ENCODE results near the gene CNTNAP5.
A peak's percentile ranks its signal among the peaks of the same experiment; 100 is the strongest.

Gene CNTNAP5

DNA sequence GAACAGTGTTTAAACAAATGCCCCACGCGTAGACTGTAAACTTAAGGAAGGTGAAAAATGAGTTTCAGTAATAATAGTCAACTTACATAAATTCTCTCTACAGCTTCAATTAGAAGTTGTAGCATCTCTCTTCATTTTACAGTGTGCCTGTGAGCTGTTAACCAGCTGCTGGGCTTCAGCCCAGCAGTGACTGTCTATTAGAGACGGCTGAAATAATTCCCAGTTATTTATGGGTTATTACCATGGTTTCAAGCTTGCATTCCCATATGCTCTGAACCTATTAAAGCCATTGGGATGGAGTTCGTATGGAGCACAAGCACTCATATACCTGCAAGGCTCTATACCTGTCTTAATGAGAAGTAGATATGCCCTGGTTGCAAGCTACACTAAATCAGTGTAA is 501.1 kb downstream of the CNTNAP5 start:
- H3K9ac ChIP-seq (ENCODE audit: low read length): no peak overlapping the region
- peaks cover 20% of the 10 kb centered on the region for H3K4me1 ChIP-seq (ENCODE audit: low read length)
- no peaks in the 10 kb centered on the region for H3K79me2 ChIP-seq (ENCODE audit: low read length)
- no peaks in the 10 kb centered on the region for H4K20me1 ChIP-seq (ENCODE audit: insufficient read depth, low read length)
- H3K27me3 ChIP-seq (ENCODE audit: low read depth, low read length): no peaks in the 10 kb centered on the region
- H3K4me3 ChIP-seq (ENCODE audit: low read length): no peak overlapping the region
- no peak overlapping the region for H3K4me2 ChIP-seq (ENCODE audit: low read length)
- no peak for TF ChIP-seq EZH2phosphoT487 (IDR thresholded peaks at IDR 0.05; ENCODE audit: low read depth)
- H2AFZ ChIP-seq (ENCODE audit: low read depth, low read length): no peak overlapping the region
- no peaks in the 10 kb centered on the region for H3K9me3 ChIP-seq (ENCODE audit: insufficient read depth, low read length)
- no peak overlapping the region for H3K27ac ChIP-seq (ENCODE audit: low read length)
- no peaks in the 10 kb centered on the region for H3K36me3 ChIP-seq (replicated peaks; ENCODE audit: low read depth, low read length)

DNA sequence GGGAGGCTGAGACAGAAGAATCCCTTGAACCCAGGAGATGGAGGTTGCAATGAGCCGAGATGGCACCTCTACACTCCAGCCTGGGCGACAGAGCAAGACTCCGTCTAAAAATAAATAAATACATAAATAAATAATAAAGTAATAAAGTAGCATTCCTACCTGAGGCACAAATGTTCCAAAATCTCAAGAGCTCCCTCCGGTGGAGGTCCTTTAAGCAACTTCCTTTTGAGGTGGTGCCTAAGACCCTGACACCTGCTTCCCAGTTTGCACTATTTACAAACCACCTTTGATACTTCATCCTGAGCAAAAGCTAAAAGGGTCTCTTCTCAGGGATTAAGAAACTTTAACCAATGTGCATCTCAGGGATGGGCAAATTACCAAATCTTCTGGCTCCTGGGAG is 505.1 kb downstream of the CNTNAP5 start:
- no peaks in the 10 kb centered on the region for H3K79me2 ChIP-seq (ENCODE audit: low read length)
- H3K27me3 ChIP-seq (ENCODE audit: low read depth, low read length): no peaks in the 10 kb centered on the region
- no peak overlapping the region for H2AFZ ChIP-seq (ENCODE audit: low read depth, low read length)
- TF ChIP-seq EZH2phosphoT487 (IDR thresholded peaks at IDR 0.05; ENCODE audit: low read depth) (no peak), CTCF (IDR thresholded peaks at IDR 0.05; ENCODE audit: low read depth, low read length) (peak; percentile 43)
- H3K9me3 ChIP-seq (ENCODE audit: insufficient read depth, low read length): no peaks in the 10 kb centered on the region
- no peak overlapping the region for H3K27ac ChIP-seq (ENCODE audit: low read length)
- peaks cover 20% of the 10 kb centered on the region for H3K4me1 ChIP-seq (ENCODE audit: low read length)
- no peaks in the 10 kb centered on the region for H3K36me3 ChIP-seq (replicated peaks; ENCODE audit: low read depth, low read length)
- H3K9ac ChIP-seq (ENCODE audit: low read length): no peak overlapping the region
- no peaks in the 10 kb centered on the region for H4K20me1 ChIP-seq (ENCODE audit: insufficient read depth, low read length)
- no peak overlapping the region for H3K4me2 ChIP-seq (ENCODE audit: low read length)
- no peak overlapping the region for H3K4me3 ChIP-seq (ENCODE audit: low read length)

- no peaks in the 10 kb centered on the region for H3K36me3 ChIP-seq (replicated peaks; ENCODE audit: low read depth, low read length)
- H3K4me1 ChIP-seq (ENCODE audit: low read length): peaks cover 27% of the 10 kb centered on the region
- H3K27ac ChIP-seq (ENCODE audit: low read length): no peak overlapping the region
- no peak overlapping the region for H3K9ac ChIP-seq (ENCODE audit: low read length)
- no peaks in the 10 kb centered on the region for H3K27me3 ChIP-seq (ENCODE audit: low read depth, low read length)
- no peaks in the 10 kb centered on the region for H4K20me1 ChIP-seq (ENCODE audit: insufficient read depth, low read length)
- H3K4me2 ChIP-seq (ENCODE audit: low read length): no peak overlapping the region
- H3K79me2 ChIP-seq (ENCODE audit: low read length): no peaks in the 10 kb centered on the region
- H3K4me3 ChIP-seq (ENCODE audit: low read length): no peak overlapping the region
- no peak for TF ChIP-seq EZH2phosphoT487 (IDR thresholded peaks at IDR 0.05; ENCODE audit: low read depth)
- no peak for TF ChIP-seq CTCF (IDR thresholded peaks at IDR 0.05; ENCODE audit: low read depth, low read length)
- H3K9me3 ChIP-seq (ENCODE audit: insufficient read depth, low read length): no peaks in the 10 kb centered on the region
- H2AFZ ChIP-seq (ENCODE audit: low read depth, low read length): no peak overlapping the region
Observed at GRCh38 chr2:124533226-124533954, 508.3 kb downstream of the CNTNAP5 start.

DNA sequence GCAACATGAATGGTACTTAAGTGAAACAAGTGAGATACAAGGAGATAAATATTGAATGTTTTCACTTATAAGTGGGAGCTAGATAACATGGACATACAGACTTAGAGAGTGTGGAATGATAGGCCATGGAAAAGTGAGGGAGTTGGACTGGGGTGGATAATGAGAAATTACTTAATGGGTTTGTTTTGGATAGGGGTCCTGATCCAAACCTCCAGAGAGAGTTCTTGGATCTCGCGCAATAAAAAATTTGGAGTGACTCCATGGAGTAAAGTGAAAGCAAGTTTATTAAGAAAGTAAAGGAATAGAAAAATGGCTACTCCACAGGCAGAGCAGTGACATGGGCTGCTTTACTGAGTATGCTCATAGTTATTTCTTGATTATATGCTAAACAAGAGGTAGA is 508.9 kb downstream of the CNTNAP5 start:
- H3K9me3 ChIP-seq (ENCODE audit: insufficient read depth, low read length): no peaks in the 10 kb centered on the region
- H3K27ac ChIP-seq (ENCODE audit: low read length): no peak overlapping the region
- no peaks in the 10 kb centered on the region for H4K20me1 ChIP-seq (ENCODE audit: insufficient read depth, low read length)
- no peak overlapping the region for H3K4me3 ChIP-seq (ENCODE audit: low read length)
- no peak overlapping the region for H3K4me2 ChIP-seq (ENCODE audit: low read length)
- H3K27me3 ChIP-seq (ENCODE audit: low read depth, low read length): no peaks in the 10 kb centered on the region
- H2AFZ ChIP-seq (ENCODE audit: low read depth, low read length): no peak overlapping the region
- H3K9ac ChIP-seq (ENCODE audit: low read length): no peak overlapping the region
- peaks cover 20% of the 10 kb centered on the region for H3K4me1 ChIP-seq (ENCODE audit: low read length)
- no peak for TF ChIP-seq EZH2phosphoT487 (IDR thresholded peaks at IDR 0.05; ENCODE audit: low read depth)
- TF ChIP-seq CTCF (IDR thresholded peaks at IDR 0.05; ENCODE audit: low read depth, low read length): no peak
- H3K36me3 ChIP-seq (replicated peaks; ENCODE audit: low read depth, low read length): no peaks in the 10 kb centered on the region
- no peaks in the 10 kb centered on the region for H3K79me2 ChIP-seq (ENCODE audit: low read length)
